Uterus (tissue), 2 donors: ENCODE measurements around the gene TAS2R10.

Experiments
- CTCF ChIP-seq, 4 experiments: fragments of 200-600 bp in 2 of 4; fragments of 450-650 bp in 2 of 4; sonication (generic) in 2 of 4; IDR thresholded peaks; one replicate each; pipeline ENCODE4 v1.5.1; 2016 to 2019; ENCODE audit warnings: antibody characterized with exemption in 4 of 4, mild to moderate bottlenecking in 2 of 4, moderate library complexity in 1 of 4
- POLR2A ChIP-seq, 2 donors: fragments of 450-650 bp; IDR thresholded peaks; one replicate each; pipeline ENCODE4 v1.6.1; 2016; ENCODE audit warnings: antibody characterized with exemption in 2 of 2, mild to moderate bottlenecking in 1 of 2, moderate library complexity in 1 of 2

GRCh38 chr12:10867381-10867780 is 41.2 kb upstream of the TAS2R10 start:
- TF ChIP-seq CTCF (IDR thresholded peaks at IDR 0.05) (no peak), POLR2A (IDR thresholded peaks at IDR 0.05) (no peak)
